ENCODE data around the gene ZNF609. TPM values are rescaled to one million over a fixed set of nuclear protein-coding genes. Genes with fewer than 3 reads are reported as not detected.

The ZNF609 gene
- total and polyA plus RNA-seq, 4 donors: 4.6 to 18.1 (median 8.0) TPM

DNA sequence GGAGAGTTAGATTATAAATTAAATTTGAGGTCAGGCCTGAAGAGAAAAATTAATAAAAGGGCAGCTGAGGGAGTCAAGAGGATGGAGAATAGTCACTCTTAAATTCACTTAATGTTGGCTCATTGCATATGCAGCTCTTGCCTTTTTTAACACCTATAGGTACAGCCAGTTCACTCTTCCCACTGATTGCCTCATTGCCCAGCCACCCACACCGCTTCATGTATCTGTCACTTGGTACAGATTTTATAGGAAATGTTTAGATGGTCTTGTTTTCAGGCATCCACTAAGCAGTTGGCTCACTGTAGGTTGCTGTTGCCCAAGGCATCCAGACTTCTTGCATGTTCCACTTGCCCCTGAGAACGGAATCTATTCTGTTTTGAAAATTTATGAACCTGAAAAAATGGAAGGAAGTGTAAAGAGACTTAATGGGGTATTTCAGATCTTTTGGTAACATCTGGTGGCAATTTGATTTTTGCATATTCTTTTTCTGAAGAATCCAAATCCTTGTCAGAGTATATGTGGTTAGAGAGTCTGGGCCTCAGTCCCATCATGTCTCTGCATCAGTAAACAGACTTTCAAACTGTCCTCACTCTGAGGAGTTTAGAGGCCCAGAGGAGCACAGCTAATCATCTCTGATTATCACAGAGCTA is 163.1 kb downstream of the ZNF609 start:
- WGBS: 90% methylated on average over 2 of the region's 2 CpGs

DNA sequence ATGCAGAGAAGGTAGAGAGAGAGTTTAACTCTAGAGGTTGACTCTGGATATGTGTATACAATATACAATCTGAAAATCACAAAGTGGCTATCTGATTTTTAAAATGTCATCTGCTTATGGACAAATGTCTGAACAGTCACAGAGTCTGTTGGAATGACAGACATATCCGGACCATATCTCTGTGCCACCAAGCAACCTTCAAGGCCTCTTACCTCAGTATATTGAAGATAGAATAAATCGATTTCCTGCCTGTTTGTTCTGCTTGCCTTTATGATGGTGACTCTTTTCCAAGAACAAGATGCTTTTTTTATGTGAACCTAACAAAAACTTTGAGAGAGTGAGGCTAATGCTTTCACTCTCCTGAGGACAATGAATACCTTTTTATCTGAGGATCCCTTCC is 163.9 kb downstream of the ZNF609 start:
- Histone ChIP-seq H3K36me3 (ENCODE audit: control insufficient read depth in 4 of 4, insufficient read depth in 3 of 4, low read depth in 1 of 4, low read length in 3 of 4) (peaks cover 0 to 10% (median 1%) of the 10 kb centered on the region in 4 donors), H3K9ac (ENCODE audit: low read depth in 1 of 2, low read length in 2 of 2) (no peak overlapping the region), H3K27me3 (ENCODE audit: control insufficient read depth in 4 of 4, insufficient read depth in 4 of 4, low read length in 3 of 4) (no peaks in the 10 kb centered on the region), H3K27ac (ENCODE audit: low read depth in 1 of 2, low read length in 2 of 2) (no peak overlapping the region), H3K9me3 (ENCODE audit: control insufficient read depth in 4 of 4, low read length in 3 of 4) (no peaks in the 10 kb centered on the region), H3K4me1 (ENCODE audit: control insufficient read depth in 4 of 4, insufficient read depth in 4 of 4, low read length in 3 of 4) (peaks cover 0 to 7% (median 0%) of the 10 kb centered on the region in 4 donors), H3K4me3 (ENCODE audit: low read depth in 1 of 3, low read length in 3 of 3) (no peak overlapping the region)
- WGBS: 80% methylated on average over 2 of the region's 2 CpGs
- TF ChIP-seq EGR1 (IDR thresholded peaks at IDR 0.05; ENCODE audit: low read depth in 2 of 2): no peak
- no peak for DNase-seq (ENCODE audit: low spot score)

More for the DNA sequence above, 163.1 kb downstream of the ZNF609 start:
- peaks cover 0 to 8% (median 0%) of the 10 kb centered on the region in 4 donors for H3K4me1 ChIP-seq (ENCODE audit: control insufficient read depth in 4 of 4, insufficient read depth in 4 of 4, low read length in 3 of 4)
- H3K4me3 ChIP-seq (ENCODE audit: low read depth in 1 of 3, low read length in 3 of 3): no peak overlapping the region
- DNase-seq (ENCODE audit: low spot score): no peak
- no peaks in the 10 kb centered on the region for H3K9me3 ChIP-seq (ENCODE audit: control insufficient read depth in 4 of 4, low read length in 3 of 4)
- peaks cover 0 to 10% (median 1%) of the 10 kb centered on the region in 4 donors for H3K36me3 ChIP-seq (ENCODE audit: control insufficient read depth in 4 of 4, insufficient read depth in 3 of 4, low read depth in 1 of 4, low read length in 3 of 4)
- H3K27ac ChIP-seq (ENCODE audit: low read depth in 1 of 2, low read length in 2 of 2): no peak overlapping the region
- no peak for TF ChIP-seq EGR1 (IDR thresholded peaks at IDR 0.05; ENCODE audit: low read depth in 2 of 2)
- no peak for TF ChIP-seq GABPA (IDR thresholded peaks at IDR 0.05 in 1 of 2, conservative IDR thresholded peaks at IDR 0.05 in 1 of 2)
- no peak for TF ChIP-seq FOXA2 (IDR thresholded peaks at IDR 0.05)
- TF ChIP-seq, protein P1, sequence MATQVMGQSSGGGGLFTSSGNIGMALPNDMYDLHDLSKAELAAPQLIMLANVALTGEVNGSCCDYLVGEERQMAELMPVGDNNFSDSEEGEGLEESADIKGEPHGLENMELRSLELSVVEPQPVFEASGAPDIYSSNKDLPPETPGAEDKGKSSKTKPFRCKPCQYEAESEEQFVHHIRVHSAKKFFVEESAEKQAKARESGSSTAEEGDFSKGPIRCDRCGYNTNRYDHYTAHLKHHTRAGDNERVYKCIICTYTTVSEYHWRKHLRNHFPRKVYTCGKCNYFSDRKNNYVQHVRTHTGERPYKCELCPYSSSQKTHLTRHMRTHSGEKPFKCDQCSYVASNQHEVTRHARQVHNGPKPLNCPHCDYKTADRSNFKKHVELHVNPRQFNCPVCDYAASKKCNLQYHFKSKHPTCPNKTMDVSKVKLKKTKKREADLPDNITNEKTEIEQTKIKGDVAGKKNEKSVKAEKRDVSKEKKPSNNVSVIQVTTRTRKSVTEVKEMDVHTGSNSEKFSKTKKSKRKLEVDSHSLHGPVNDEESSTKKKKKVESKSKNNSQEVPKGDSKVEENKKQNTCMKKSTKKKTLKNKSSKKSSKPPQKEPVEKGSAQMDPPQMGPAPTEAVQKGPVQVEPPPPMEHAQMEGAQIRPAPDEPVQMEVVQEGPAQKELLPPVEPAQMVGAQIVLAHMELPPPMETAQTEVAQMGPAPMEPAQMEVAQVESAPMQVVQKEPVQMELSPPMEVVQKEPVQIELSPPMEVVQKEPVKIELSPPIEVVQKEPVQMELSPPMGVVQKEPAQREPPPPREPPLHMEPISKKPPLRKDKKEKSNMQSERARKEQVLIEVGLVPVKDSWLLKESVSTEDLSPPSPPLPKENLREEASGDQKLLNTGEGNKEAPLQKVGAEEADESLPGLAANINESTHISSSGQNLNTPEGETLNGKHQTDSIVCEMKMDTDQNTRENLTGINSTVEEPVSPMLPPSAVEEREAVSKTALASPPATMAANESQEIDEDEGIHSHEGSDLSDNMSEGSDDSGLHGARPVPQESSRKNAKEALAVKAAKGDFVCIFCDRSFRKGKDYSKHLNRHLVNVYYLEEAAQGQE (IDR thresholded peaks at IDR 0.05): no peak
- no peaks in the 10 kb centered on the region for H3K27me3 ChIP-seq (ENCODE audit: control insufficient read depth in 4 of 4, insufficient read depth in 4 of 4, low read length in 3 of 4)
- no peak overlapping the region for H3K9ac ChIP-seq (ENCODE audit: low read depth in 1 of 2, low read length in 2 of 2)

DNA sequence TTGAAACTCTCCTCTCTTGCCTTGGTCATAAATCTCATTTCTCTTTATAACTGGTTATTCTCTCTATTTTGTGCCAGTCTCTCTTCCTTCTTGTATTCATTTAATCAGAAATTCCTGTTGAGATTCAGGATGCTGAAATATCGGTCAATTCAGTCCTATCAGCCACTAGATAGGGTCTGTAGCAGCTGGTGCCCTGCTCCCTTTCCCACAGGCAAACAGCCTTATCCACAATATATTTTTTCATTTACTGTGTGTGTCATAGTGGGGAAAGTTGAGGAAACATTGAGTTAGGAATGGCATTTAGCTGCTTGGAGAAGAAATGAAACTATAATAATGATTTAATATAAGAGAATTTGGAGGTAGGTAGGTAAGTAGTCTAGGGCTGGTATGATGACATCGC is 168.7 kb downstream of the ZNF609 start:
- Histone ChIP-seq H3K4me3 (ENCODE audit: low read depth in 1 of 3, low read length in 3 of 3) (no peak overlapping the region), H3K36me3 (ENCODE audit: control insufficient read depth in 4 of 4, insufficient read depth in 3 of 4, low read depth in 1 of 4, low read length in 3 of 4) (peaks cover 0 to 5% (median 3%) of the 10 kb centered on the region in 4 donors), H3K27me3 (ENCODE audit: control insufficient read depth in 4 of 4, insufficient read depth in 4 of 4, low read length in 3 of 4) (no peaks in the 10 kb centered on the region), H3K27ac (ENCODE audit: low read depth in 1 of 2, low read length in 2 of 2) (no peak overlapping the region), H3K9me3 (ENCODE audit: control insufficient read depth in 4 of 4, low read length in 3 of 4) (no peaks in the 10 kb centered on the region), H3K9ac (ENCODE audit: low read depth in 1 of 2, low read length in 2 of 2) (no peak overlapping the region), H3K4me1 (ENCODE audit: control insufficient read depth in 4 of 4, insufficient read depth in 4 of 4, low read length in 3 of 4) (peaks cover 2 to 5% (median 4%) of the 10 kb centered on the region in 4 donors)
- TF ChIP-seq JUND (IDR thresholded peaks at IDR 0.05) (no peak), NR2F2 (IDR thresholded peaks at IDR 0.05) (no peak), TAF1 (conservative IDR thresholded peaks at IDR 0.05) (no peak), HNF4G (IDR thresholded peaks at IDR 0.05) (no peak), RXRA (IDR thresholded peaks at IDR 0.05) (no peak), FOXA2 (IDR thresholded peaks at IDR 0.05) (no peak), SP1 (IDR thresholded peaks at IDR 0.05) (no peak), HNF4A (conservative IDR thresholded peaks at IDR 0.05) (no peak), GABPA (IDR thresholded peaks at IDR 0.05 in 1 of 2, conservative IDR thresholded peaks at IDR 0.05 in 1 of 2) (no peak)
- TF ChIP-seq, protein P2, sequence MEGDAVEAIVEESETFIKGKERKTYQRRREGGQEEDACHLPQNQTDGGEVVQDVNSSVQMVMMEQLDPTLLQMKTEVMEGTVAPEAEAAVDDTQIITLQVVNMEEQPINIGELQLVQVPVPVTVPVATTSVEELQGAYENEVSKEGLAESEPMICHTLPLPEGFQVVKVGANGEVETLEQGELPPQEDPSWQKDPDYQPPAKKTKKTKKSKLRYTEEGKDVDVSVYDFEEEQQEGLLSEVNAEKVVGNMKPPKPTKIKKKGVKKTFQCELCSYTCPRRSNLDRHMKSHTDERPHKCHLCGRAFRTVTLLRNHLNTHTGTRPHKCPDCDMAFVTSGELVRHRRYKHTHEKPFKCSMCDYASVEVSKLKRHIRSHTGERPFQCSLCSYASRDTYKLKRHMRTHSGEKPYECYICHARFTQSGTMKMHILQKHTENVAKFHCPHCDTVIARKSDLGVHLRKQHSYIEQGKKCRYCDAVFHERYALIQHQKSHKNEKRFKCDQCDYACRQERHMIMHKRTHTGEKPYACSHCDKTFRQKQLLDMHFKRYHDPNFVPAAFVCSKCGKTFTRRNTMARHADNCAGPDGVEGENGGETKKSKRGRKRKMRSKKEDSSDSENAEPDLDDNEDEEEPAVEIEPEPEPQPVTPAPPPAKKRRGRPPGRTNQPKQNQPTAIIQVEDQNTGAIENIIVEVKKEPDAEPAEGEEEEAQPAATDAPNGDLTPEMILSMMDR (IDR thresholded peaks at IDR 0.05; ENCODE audit: low read depth, low read length, missing input control): no peak
- DNase-seq (ENCODE audit: low spot score): no peak
- WGBS: 95% methylated on average over 2 of the region's 2 CpGs

All from liver (tissue), 9 donors.